Left hindlimb (tissue), 1 donor: ENCODE results near the gene PPFIA1.
"Not testable (repeated sequence)": the region's sequence is repeated elsewhere in the genome, so short reads cannot be mapped to it uniquely, and the experiment has no call there.

ENCODE experiments used
- DNase-seq: peaks from one replicate; pipeline ENCODE4 v3.0.0-alpha.2; 2018

Gene PPFIA1

GRCh38 chr11:70364745-70365543 lies 94.5 kb downstream of the PPFIA1 start:
- DNase-seq = no peak

GRCh38 chr11:70365544-70365927 lies 95.0 kb downstream of the PPFIA1 start:
- DNase-seq = no peak

DNA sequence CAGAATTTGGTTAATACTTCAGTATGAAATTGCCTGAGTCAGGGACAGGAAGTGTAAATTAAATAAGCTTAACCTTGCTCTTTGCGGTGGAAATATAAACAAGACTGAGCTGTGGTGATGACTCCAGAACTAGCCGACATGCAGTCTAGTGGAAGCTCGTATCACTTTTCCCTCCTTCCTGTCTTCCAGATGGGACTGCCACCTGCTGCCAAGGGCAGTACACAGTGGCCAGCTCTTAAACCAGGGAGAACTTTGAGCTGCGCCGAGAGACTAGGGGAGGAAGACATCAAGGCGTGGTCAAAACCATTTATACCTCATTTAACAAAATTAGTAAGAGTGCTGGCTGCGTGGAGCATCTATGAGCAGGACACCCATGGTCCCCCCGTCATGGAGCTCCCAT lies 96.6 kb downstream of the PPFIA1 start:
- DNase-seq = no peak

DNA sequence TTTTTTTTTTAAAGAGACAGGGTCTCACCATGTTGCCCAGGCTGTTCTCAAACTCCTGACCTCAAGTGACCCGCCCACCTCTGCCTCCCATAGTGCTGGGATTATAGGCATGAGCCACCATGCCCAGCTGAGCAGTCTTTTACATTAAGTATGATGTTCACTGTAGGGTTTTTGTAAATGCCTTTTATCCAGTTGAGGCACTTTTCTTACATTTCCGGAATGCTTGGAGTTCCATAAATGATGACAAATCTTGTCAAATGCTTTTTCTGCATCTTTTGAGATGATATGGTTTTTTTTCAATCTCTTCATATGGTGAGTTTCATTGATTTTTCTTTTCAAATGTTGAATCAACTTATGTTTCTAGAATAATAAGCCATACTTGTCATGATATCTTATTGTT lies 98.5 kb downstream of the PPFIA1 start:
- DNase-seq = no peak

DNA sequence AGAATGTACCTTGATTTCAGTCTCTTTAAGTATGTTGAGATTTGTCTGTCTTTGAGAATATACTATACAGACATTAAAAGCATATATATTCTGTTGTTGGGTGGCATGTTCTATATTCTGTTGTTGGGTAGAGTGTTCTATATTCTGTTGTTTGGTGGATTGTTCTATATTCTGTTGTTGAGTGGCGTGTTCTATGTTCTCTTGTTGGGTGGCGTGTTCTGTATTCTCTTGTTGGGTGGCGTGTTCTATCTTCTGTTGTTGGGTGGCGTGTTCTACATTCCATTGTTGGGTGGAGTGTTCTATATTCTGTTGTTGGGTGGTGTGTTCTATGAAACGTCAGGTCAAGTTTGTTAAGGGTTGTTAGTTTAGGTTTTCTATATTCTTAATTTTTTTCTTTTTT lies 100.8 kb downstream of the PPFIA1 start:
- DNase-seq = no peak

- DNase-seq = no peak
Observed at GRCh38 chr11:70372076-70372475, 101.6 kb downstream of the PPFIA1 start.

GRCh38 chr11:70376621-70377020 lies 106.1 kb downstream of the PPFIA1 start:
- DNase-seq = no peak

DNA sequence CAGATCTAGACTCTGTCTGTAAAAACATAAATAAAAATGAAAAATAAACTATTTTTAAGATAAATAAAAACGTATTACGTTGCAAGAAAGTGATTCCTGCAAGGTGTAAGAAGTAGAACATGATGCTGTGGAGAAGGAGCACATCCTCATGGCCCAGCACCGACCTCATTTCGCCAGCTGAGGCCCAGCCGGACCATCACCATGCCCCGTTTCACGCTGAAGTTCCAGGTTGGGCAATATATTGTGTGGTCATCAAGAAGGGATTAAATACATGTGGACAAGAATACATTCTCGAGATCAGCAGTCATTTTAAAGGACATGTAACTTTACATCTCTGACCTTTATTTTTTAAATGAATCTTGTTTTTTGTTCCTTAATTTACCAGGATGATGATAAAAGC lies 107.2 kb downstream of the PPFIA1 start:
- no peak for DNase-seq

- no peak for DNase-seq
Observed at GRCh38 chr11:70378506-70379134, 108.1 kb downstream of the PPFIA1 start.

GRCh38 chr11:70381350-70381749 lies 110.9 kb downstream of the PPFIA1 start:
- DNase-seq = no peak

DNA sequence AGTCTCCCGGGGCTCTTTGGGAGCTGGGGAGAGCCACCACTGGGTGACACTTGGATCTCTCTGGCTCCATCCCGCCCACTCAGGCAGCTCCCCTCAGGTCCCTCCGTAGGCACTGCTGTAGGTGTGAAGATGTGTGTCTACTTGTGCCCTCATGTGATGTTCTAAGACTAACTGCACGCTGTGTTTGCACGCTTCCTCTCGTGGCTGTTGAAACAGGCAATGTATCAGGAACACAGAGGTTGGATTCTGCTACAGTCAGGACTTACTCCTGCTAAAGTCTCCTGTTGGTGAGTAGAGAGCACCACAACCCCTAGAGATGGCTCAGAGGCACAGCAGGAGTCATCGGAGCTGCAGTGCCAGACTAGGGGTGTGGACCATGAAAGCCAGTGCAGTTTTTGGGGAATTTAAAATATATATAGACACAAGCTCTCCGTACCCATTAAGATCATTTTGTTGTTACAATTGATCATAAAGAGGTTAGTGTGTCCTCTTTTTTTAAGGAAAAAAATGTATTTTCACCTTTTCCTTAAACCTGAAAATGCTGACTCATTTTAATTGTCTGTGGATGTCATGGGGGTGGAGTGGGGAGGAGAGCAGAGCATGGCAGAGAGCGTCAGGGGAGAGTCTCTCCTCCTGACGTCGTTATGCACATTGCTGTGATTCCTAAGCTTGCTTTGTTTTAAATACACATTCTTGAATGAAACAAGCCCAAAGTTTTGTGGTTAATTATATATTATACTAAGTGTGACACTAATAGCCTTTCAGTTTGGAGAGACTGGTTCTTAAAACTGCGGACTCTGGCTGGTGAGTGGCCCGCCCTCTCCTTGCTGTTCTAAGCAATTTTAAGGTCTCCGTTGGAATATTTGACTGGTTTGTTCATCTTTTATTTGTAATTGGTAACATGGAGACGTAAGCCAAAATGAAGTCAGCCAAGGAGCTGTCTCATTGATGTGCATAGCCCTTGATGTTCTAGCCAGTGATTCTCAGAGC lies 111.7 kb downstream of the PPFIA1 start:
- peak; percentile 42 for DNase-seq

- no peak for DNase-seq
Observed at GRCh38 chr11:70383664-70384565, 113.4 kb downstream of the PPFIA1 start.

DNA sequence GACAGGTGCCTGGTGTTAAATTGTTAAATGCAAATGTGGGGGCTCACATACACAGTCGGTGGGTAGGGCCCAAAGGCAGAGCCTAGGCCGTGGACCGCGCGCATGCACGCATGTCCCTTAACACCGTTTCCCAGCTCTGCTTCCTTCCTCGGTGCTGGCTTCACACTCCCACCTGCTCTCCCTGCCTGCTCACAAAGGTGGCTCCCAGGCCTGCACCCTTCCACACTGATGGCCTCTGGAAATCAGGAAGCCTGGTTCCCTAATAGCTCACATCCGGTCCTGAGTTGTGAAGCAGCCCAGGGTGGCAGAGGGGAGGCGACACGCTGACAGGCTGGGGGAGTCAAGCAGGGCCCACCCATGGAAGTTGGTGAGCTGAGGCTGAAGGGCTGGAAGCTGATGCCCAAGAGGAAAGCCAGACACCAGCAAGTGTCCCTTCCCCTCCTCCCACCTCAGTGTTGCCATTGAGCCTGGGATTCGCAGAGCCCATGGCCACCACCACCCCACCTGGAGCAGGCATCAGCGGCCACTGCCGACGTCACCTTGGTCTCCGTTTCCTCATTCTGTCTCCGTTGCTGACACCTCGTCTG lies 114.2 kb downstream of the PPFIA1 start:
- DNase-seq = no peak

GRCh38 chr11:70387564-70387963 lies 117.1 kb downstream of the PPFIA1 start:
- no peak for DNase-seq

DNA sequence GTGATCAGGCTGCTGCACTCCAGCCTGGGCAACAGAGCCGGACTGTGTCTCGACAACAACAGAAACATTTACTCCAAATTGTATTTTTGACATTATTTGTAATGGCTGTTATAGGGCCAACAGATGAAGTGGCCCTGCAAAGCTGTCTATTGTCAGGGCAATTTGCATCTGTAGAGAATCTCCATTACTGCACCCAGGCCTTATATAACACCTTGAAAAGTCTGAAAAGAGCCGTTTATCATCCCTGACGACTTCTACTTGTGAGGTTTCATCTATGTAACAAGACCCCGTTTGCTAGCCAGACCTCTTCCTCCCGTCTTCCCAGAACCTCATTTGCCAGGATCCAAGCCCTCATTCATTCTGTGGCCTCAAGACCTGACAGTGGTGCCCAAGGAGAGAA lies 118.7 kb downstream of the PPFIA1 start:
- no peak for DNase-seq

DNA sequence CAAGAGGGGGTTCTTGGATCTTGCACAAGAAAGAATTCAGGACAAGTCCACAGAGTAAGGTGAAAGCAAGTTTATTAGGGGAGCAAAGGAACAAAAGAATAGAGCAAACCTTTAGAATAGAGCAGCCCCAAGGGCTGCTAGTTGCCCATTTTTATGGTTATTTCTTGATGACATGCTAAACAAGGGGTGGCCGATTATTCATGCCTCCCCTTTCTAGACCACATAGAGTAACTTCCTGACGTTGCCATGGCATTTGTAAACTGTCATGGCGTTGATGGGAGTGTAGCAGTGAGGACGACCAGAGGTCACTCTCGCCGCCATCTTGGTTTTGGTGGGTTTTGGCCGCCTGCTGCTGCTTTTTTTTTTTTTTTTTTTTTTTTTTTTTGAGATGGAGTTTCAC lies 120.4 kb downstream of the PPFIA1 start:
- DNase-seq = not testable (repeated sequence)

DNA sequence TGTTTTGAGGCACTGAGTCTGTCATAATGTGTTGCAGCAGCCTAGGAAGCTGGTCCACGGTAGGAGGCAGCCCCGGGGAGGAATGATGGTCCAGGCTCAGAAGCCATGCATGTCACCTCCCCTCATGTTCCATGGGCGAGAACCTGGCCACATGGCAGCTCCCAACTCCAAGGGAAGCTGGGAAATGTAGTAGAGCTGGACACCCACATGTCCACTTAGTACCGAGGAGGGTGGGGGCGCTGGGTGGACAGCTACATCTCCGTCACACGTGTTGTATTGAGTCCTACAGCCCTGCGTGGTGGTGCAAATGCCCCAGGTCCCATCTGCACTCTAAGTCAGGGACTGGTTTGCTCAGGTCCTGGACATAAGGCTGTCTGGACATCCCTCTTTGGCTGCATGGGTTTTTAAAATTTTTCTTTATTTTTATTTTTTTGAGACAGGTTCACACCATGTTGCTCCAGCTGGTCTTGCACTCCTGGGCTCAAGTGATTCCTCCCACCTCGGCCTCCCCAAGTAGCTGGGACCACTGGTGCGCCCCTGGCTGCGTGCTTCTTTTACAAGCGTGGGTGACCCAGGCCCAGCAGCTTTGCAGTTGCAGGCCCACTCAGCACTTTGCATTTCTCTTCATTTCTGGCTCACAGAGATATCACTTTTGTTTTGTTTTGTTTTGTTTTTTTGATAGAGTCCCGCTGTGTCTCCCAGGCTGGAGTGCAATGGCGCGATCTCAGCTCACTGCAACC lies 123.9 kb downstream of the PPFIA1 start:
- no peak for DNase-seq

GRCh38 chr11:70397336-70397982 lies 127.0 kb downstream of the PPFIA1 start:
- DNase-seq = no peak

DNA sequence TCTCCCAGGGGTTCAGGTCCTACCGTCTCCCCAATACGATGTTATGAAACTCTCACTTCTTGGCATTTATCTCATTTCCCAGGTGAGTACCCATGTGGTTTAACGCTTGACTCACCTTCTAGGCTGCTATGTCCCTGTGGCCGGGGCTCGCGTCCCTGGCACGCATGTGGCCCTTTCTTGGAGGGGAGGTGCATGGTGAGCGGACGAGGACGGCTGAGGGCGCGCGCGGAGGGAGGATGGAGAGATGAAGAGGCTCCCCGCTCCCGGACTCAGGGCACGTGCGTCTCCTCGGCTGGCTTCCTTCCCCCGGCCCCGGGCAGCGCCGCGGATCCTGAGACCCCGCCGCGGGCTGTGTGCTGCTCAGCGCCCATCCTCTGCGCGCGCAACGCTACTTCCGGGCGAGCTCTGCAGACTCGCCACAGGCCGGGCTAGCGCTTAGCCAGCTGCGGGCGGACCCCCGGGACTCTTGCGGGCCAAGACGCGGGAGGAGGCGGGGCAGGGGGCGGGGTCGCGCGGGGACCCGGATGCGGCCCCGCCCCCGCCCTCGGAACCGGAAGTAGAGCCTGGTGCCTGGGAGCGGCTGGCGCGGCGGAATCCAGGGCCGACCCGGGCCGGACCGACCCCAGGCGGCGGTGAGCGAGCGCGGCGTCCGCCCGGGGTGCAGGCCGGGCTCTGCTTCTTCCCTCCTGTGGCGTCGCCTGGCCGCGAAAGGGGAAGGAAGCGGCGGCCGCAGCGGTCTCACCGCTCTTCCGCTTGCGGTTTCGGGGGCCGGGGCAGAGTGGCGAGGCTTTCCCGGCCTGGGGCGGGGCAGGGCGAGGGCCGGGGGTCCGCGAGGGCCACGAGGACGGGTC lies 127.7 kb downstream of the PPFIA1 start, which contains the start of gene CTTN:
CTTN (plus strand) TSS at position 547 of the 851 bp plus-strand sequence. CDS start 8,769 bp downstream, outside the sequence.
- peak; percentile 90 for DNase-seq
